ENCODE data around the gene LDHD. TPM values are rescaled to one million over a fixed set of nuclear protein-coding genes. Genes with fewer than 3 reads are reported as not detected.

Gene LDHD
- total and polyA plus RNA-seq, 2 of the 8 experiments (the other 6 are each of a cell fraction or from before 2014, with no cell fraction given) = 14.9 to 18.2 TPM

DNA sequence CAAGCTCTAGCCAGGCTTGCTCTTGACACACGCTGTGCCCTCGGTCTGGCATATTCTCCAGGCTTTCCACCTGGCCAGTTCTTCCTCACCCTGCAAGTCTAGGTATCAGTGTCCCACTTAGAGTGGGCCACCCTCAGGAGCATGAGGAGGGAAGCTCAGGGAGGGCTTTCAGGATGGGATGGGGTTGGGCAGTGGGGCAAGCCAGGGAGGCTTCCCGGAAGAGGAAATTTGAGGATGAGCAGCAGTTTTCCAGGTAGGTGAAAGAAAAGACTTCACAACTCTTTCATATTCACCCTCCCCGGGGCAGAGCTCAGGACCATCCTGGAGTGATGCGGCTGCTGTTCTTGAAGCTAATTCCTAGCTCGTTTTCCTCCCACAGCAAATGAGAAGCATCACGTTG, 14.5 kb upstream of the LDHD start:
- H3K4me2 ChIP-seq (ENCODE audit: insufficient read depth in 1 of 2, low read depth in 2 of 2, low read length in 2 of 2) = no peak overlapping the region
- ChIA-PET CTCF (ENCODE audit: partially characterized antibody) (interaction anchor here (0.8 to 1.7 kb wide), 10 partner anchors 9 to 1240 kb away, joined by 3 to 10 read pairs (median 4); partner anchors contain the start of gene LDHD), POLR2A (ENCODE audit: partially characterized antibody) (interaction anchor here (0.9 to 1.9 kb wide), 3 partner anchors 9 to 13 kb away, joined by 3 to 5 read pairs (median 4); no protein-coding TSS in a partner anchor)
- no peak overlapping the region for H2BK15ac ChIP-seq (ENCODE audit: low read length)
- H3K36me3 ChIP-seq (ENCODE audit: control insufficient read depth in 2 of 4, insufficient read depth in 4 of 4, low read length in 3 of 4) = no peaks in the 10 kb centered on the region; a peak in 1 of 8 replicates
- peak overlapping the region; percentile 79; the same call in 1 of the 2 replicates for H2BK5ac ChIP-seq (ENCODE audit: low read depth, low read length)
- FAIRE-seq (no peak), DNase-seq (ENCODE audit: low read depth in 1 of 2, low spot score in 2 of 2) (no peak)
- no peak overlapping the region for H3K56ac ChIP-seq (replicated peaks; ENCODE audit: insufficient read length, low read depth, low read length)
- no peak overlapping the region for H3K23ac ChIP-seq (ENCODE audit: insufficient read length)
- no peak overlapping the region for H4K5ac ChIP-seq (ENCODE audit: insufficient read length, low read depth, low read length)
- H3K4ac ChIP-seq (replicated peaks; ENCODE audit: insufficient read length, low read depth, low read length) = no peak overlapping the region
- H3K79me2 ChIP-seq (ENCODE audit: control insufficient read depth in 1 of 2, insufficient read depth in 2 of 2, low read length in 2 of 2) = no peaks in the 10 kb centered on the region
- no peak overlapping the region for H3K9ac ChIP-seq (replicated peaks in 1 of 4; ENCODE audit: extremely low read depth in 1 of 4, low read depth in 3 of 4, low read length in 3 of 4)
- H4K8ac ChIP-seq (ENCODE audit: extremely low read depth, insufficient read depth, low read length) = no peak overlapping the region
- H3K27me3 ChIP-seq (replicated peaks in 1 of 4; ENCODE audit: control insufficient read depth in 3 of 4, extremely low read depth in 1 of 4, insufficient read depth in 3 of 4, low read length in 3 of 4) = no peaks in the 10 kb centered on the region
- H4K20me1 ChIP-seq (replicated peaks in 1 of 2; ENCODE audit: control insufficient read depth in 1 of 2, insufficient read depth in 2 of 2, low read length in 2 of 2) = no peaks in the 10 kb centered on the region
- H2AK5ac ChIP-seq (ENCODE audit: low read depth, low read length) = no peak overlapping the region
- WGBS, 2 experiments (ENCODE audit: extremely low coverage in 1 of 2, insufficient coverage in 1 of 2, insufficient read length in 1 of 2, insufficient replicate concordance in 2 of 2, low coverage in 1 of 2, low lambda C conversion rate in 2 of 2, missing lambda C conversion rate in 1 of 2) = 82% methylated on average over 7 of the region's 7 CpGs; no CpG with 5 or more reads in 1 of the 2 experiments
- no peak overlapping the region for H3K14ac ChIP-seq (ENCODE audit: insufficient read length)
- H2AFZ ChIP-seq (ENCODE audit: low read length) = no peak overlapping the region
- no peak overlapping the region for H2BK120ac ChIP-seq (replicated peaks; ENCODE audit: low read depth, low read length)
- H2BK20ac ChIP-seq (ENCODE audit: low read length) = peak overlapping the region; percentile 67; the same call in 1 of the 2 replicates
- peak overlapping the region; percentile 89 for H2BK12ac ChIP-seq (ENCODE audit: low read depth, low read length)
- H3K4me3 ChIP-seq (ENCODE audit: extremely low read depth in 1 of 4, insufficient read depth in 2 of 4, low read depth in 3 of 4, low read length in 4 of 4) = no peak overlapping the region
- peaks cover 0 to 12% (median 6%) of the 10 kb centered on the region in 4 experiments; a peak in 5 of 7 replicates for H3K4me1 ChIP-seq (replicated peaks in 1 of 4; ENCODE audit: control insufficient read depth in 3 of 4, insufficient read depth in 4 of 4, low read length in 3 of 4)
- H3K9me3 ChIP-seq (ENCODE audit: insufficient read depth in 2 of 2, low read depth in 1 of 2, low read length in 1 of 2) = peaks cover 7 to 16% of the 10 kb centered on the region in 2 experiments; a peak in 3 of 4 replicates
- no peaks in the 10 kb centered on the region for H3K79me1 ChIP-seq (ENCODE audit: low read depth, low read length)
- H3K23me2 ChIP-seq (ENCODE audit: low read depth, low read length) = no peaks in the 10 kb centered on the region
- no peak overlapping the region for H4K91ac ChIP-seq (replicated peaks; ENCODE audit: insufficient read length, low read length)
- no peak overlapping the region for H3K18ac ChIP-seq (ENCODE audit: extremely low read depth, low read length)
- no peak overlapping the region for H3K27ac ChIP-seq (ENCODE audit: low read depth, low read length)
- TF ChIP-seq EGR1 (IDR thresholded peaks at IDR 0.05; ENCODE audit: borderline replicate concordance, low read depth, low read length) = no peak
- no peak for TF ChIP-seq HDAC6 (IDR thresholded peaks at IDR 0.05; ENCODE audit: low read depth, low read length)
- TF ChIP-seq SAP30 (IDR thresholded peaks at IDR 0.05; ENCODE audit: insufficient read depth, insufficient replicate concordance, low read length) = no peak
- TF ChIP-seq KDM5A (IDR thresholded peaks at IDR 0.05; ENCODE audit: low read length) = no peak
- TF ChIP-seq POLR2A (IDR thresholded peaks at IDR 0.05; ENCODE audit: control extremely low read depth in 1 of 2, low read depth in 2 of 2, low read length in 2 of 2) = no peak
- TF ChIP-seq POLR2AphosphoS5 (IDR thresholded peaks at IDR 0.05; ENCODE audit: low read depth, low read length) = no peak
- no peak for TF ChIP-seq TAF7 (optimal IDR thresholded peaks at IDR 0.05; ENCODE audit: borderline replicate concordance, low read depth, low read length)
- TF ChIP-seq CBX5 (IDR thresholded peaks at IDR 0.05; ENCODE audit: low read depth, low read length) = no peak
- TF ChIP-seq CHD2 (IDR thresholded peaks at IDR 0.05; ENCODE audit: low read length) = no peak
- no peak for TF ChIP-seq CTBP2 (IDR thresholded peaks at IDR 0.05; ENCODE audit: borderline replicate concordance, insufficient read depth, insufficient read length, low read length)
- TF ChIP-seq, protein P1, sequence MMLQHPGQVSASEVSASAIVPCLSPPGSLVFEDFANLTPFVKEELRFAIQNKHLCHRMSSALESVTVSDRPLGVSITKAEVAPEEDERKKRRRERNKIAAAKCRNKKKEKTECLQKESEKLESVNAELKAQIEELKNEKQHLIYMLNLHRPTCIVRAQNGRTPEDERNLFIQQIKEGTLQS (IDR thresholded peaks at IDR 0.05; ENCODE audit: insufficient read depth, low read depth, low read length) = no peak
- no peak for TF ChIP-seq KDM1A (IDR thresholded peaks at IDR 0.05; ENCODE audit: borderline replicate concordance, low read length)
- no peak for TF ChIP-seq GABPA (IDR thresholded peaks at IDR 0.05; ENCODE audit: borderline replicate concordance, insufficient read depth, low read length)

Measured in H1 (cell line).